ENCODE results near the gene CSNK1A1.
"Not testable (repeated sequence)": the region's sequence is repeated elsewhere in the genome, so short reads cannot be mapped to it uniquely, and the experiment has no call there.

- TF ChIP-seq, protein P1, sequence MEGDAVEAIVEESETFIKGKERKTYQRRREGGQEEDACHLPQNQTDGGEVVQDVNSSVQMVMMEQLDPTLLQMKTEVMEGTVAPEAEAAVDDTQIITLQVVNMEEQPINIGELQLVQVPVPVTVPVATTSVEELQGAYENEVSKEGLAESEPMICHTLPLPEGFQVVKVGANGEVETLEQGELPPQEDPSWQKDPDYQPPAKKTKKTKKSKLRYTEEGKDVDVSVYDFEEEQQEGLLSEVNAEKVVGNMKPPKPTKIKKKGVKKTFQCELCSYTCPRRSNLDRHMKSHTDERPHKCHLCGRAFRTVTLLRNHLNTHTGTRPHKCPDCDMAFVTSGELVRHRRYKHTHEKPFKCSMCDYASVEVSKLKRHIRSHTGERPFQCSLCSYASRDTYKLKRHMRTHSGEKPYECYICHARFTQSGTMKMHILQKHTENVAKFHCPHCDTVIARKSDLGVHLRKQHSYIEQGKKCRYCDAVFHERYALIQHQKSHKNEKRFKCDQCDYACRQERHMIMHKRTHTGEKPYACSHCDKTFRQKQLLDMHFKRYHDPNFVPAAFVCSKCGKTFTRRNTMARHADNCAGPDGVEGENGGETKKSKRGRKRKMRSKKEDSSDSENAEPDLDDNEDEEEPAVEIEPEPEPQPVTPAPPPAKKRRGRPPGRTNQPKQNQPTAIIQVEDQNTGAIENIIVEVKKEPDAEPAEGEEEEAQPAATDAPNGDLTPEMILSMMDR (IDR thresholded peaks at IDR 0.05 in 4 of 5, conservative IDR thresholded peaks at IDR 0.05 in 1 of 5), result not testable (repeated sequence)
- TF ChIP-seq POLR2A (IDR thresholded peaks at IDR 0.05), result not testable (repeated sequence)
Measured at GRCh38 chr5:149535787-149536186, 15.5 kb downstream of the CSNK1A1 start.
